ENCODE data around the gene C2CD4C.
"Not testable (repeated sequence)": the region's sequence is repeated elsewhere in the genome, so short reads cannot be mapped to it uniquely, and the experiment has no call there.

Gene C2CD4C

DNA sequence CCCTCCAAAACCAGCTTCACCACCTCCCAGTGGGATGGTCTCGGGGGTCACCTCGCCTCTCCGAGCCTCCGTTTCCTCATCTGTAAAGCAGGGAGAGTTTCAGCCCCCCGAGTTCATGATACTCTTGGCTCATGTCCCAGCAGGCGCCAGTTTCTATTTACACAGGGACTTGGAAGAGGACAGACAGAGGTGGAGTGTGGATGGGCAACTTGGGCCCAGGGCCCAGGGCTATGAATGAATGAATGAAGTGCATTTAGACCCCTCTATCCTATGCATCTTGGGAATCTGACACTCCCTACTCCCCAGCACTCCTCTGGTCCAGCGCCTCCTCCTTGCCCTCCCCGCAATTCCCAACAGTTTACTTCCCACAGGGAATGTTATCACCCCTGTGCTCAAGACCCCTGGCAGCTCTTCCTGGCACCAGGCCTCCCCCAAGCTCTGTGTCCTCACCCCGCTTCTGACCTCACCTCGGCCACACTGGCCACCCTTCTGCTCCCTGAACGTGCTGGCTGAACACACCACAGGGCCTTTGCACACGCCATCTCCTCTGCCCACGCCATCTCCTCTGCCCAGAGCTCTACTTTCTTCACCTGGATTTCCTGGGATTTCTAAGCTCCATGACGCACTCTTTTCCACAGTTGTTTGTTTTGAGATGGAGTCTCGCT, 4.9 kb upstream of the C2CD4C start:
- DNase-seq (ENCODE audit: low read depth), result no peak

DNA sequence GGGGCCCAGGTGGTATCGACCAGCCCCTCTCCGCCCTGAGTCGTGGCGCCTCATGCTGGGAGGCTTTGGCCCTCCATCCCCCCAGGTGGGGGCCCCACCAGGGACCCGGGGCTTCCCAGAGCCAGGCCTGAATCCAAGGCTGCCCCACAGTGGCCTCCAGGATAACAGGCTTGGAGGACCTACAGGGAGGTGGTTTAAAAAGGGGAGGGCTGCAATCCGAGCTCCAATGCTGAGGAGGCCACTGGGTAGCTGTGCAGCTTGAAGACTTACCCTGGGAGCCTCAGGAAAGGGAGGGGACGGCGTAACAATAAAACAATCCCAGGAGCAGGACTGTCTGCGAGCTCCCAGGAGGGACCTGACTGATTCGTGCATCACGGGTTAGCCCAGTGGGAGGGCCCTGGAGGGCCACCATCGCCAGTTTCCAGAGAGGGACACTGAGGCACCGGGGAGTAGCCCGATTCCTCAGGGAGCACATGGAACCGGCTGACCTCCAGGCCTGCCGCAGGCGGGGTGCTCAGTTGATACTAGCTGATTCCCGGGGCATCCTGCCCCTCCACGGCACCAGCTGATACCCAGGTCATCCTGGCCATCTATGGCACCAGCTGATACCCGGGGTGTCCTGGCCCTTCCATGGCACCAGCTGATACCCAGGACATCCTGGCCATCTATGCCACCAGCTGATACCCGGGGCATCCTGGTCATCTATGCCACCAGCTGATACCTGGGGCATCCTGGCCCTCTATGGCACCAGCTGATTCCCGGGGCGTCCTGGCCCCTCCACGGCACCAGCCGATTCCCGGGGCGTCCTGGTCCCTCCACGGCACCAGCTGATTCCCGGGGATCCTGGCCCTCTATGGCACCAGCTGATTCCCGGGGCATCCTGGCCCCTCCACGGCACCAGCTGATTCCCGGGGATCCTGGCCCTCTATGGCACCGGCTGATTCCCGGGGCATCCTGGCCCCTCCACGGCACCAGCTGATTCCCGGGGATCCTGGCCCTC, 3.7 kb upstream of the C2CD4C start:
- DNase-seq (ENCODE audit: low read depth), result no peak

DNA sequence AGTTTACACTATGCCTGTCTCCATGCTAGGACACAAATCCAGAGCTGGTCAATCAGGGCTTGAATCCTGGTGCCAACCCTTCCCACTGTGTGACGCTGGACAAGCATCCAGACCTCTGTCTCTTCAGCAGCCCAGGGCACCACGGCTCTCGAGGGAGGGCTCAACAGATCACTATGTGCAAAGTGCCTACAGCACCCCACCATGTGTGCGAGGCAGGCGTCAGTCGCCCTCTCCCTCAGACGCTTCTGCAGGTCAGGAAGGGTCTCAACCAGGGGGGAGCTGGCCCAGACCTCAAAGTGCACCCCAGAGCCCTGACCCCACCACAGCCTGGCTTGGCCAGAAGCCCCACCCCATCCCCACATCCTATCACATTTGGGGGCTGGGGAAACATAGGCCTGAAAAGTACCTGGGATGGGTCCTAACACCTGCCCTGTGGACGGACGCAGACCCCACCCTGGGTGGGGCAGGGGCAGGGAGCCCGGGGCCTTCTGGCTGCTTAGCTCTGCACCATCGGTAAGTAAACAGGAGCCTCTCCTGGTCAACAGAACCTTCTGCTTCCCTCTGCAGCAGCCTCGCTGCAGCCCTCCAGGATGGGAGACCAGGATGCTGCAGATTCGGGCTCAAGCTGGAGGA, 2.9 kb upstream of the C2CD4C start:
- no peak for DNase-seq (ENCODE audit: low read depth)

DNA sequence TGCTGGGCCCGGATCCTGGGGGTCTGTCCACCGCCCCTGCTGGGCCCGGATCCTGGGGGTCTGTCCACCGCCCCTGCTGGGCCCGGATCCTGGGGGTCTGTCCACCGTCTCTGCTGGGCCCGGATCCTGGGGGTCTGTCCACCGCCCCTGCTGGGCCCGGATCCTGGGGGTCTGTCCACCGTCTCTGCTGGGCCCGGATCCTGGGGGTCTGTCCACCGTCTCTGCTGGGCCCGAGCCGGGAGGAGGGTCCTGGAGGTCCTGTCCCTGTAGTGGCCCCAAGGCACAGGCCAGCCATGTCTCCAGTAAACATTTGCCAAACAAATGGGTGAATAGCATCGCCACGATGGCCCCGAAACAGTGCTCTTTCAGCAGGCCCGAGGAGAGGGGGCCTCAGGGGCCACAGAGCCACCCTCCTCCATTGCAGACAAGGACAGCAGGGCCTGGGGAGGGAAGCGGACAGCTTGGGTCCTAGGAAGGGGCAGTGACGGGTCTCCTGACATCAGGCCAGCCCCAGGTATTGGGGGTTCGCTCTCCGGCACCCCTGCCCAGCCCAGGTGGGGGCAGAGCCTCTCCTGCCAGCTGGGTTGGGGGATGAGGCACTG, 2.3 kb upstream of the C2CD4C start:
- DNase-seq (ENCODE audit: low read depth), result not testable (repeated sequence)

DNA sequence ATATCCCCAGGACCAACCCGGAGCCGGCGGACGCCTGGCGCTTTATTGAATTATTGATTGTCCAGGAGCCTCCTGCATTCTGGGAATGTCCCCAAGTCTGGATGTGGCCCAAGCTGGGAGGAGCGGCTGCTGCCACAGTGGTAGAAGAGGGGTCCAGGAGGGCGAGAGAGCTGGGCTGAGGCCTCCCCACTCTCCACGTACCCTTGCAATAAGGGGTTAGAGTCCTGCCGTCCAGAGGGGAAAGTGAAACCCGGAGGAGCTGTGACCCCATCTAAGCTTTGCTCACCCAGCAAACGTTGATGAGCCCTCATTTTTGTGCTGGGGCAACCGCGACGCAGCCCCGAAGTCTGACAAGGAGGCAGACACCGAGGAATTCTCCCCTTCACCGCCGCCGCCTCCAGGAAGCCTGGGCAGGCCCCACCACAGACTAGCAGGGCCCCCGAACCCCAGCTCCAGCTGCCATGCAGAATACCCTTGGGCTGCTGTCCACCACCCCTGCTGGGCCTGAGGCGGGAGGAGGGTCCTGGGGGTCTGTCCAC, 1.4 kb upstream of the C2CD4C start:
- no peak for DNase-seq (ENCODE audit: low read depth)

DNA sequence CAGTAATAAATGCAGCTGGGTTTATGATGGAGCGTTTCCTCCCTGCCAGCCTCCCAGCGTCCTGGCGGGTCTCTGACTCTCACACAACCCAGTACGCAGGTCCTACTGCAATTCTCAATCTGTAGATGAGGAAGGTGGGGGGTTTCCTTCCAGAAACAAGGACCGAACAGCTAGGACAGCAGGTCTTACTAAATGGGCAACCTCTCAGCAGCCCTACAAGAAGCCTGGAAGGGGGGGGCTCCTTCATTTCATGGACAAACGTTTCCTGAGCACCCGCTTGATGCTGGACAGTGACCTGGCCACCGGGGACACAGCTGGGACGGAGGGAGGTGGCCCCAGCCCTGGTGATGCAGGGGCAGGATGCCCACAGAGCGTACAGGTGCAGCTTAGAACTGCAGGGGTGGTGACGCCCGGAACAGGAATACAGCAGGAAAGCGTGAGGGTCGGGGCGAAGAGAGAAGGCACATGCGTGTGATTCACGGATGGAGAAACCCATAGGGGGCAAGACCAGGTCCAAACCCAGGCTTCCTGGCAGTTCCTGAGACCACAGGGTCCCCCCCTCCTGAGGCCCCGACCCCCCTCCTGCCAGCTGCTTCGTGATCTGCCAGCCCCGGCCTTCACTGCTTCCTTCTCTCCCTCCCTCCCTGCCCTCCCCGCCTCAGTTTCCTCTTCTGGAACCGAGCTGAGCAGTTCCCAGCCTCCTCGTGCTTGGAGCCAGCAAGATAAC, 732 bp upstream of the C2CD4C start:
- no peak for DNase-seq (ENCODE audit: low read depth)

DNA sequence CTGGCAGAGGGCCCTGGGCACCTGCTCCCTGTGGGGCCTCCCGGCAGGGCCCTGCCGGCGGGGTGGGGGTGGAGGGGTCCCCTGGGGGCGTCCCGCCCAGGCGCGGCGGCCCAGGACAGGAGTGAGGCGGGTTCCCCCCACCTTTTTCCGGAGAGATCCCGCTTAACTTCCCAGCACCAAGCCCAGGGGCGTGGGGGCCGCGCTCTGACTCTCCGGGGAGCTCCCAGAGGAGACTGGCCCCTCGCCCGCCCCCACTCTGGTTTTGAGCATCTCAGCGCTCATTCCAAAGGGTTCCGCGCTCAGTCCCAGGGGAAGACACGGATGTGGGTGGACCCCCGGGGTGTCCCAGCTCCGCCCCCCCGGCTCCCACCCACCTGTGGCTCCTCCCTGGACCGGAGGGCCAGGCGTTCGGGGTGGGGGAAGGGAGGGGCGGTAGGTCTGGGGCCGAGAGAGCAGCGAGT, 476 bp downstream of the C2CD4C start:
- DNase-seq (ENCODE audit: low read depth), result no peak

DNA sequence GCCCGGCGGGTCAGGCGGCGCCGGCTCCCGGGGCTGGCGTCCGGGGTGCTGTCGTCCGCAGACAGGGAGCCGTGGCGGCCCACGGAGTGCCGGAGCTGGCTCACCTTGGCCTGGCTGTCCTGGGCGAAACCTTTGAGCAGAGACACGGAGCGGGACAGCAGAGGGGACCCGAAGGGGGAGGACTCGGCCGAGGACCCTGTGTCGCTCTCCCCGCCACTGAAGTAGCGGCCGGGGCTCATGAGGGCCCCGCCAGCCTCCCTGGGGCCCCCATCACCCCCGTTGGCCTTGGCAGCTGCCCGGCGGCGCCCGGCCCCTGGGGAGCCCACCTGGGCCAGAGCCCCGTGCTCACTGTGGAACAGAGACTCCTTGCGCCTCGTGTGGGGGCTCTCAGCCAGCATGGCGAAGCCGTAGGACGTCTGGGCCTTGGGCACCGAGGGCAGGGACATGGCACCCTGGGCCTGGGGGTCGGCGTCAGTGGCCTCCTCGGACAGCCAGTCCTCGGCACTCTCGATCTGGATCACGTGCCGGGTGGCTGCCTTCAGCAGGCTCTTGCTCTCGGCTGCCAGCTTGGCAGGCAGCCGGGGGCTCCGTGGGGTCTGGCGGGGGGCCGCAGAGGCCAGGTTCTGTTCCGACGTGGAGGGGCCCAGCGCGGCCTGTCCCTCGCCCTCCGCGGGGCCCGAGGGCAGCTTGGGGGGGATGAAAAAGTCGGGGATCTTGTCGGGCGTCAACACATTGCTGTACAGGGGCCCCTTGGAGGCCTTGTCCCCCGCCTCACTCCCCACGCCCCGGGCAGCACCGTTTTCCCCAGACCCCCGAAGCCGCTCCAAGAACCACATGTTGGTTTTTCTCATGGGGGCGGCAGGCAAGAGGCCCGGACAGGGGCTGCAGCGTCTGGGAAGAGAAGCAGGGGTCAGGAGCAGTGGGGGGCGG, 1.2 kb downstream of the C2CD4C start:
- no peak for DNase-seq (ENCODE audit: low read depth)

DNA sequence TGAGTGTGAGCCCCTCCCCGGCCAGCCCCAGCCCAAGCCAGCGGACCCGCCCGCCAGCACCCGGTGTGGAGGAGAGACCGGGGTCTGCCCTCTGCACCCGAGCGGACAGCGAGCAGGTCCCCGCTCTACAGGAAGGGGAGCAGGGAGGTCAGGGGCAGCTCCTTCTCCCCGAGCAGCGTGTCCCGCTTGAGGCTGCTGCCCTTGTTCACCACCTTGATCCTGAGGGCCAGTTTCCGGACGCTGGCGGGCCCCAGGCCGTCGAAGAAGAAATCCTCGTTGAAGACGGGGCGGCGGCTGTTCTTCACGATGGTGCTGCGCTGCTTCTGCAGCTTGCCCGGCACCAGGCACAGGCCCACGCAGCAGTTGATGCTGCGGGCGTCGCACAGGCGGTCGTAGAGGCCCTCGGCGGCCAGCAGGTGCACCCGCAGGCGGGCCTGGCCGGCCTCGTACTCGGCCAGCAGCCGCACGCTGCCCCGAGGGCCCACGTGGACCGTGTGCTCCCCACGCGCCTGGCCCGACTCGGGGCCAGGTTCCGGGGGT, 1.9 kb downstream of the C2CD4C start:
- no peak for DNase-seq (ENCODE audit: low read depth)

DNA sequence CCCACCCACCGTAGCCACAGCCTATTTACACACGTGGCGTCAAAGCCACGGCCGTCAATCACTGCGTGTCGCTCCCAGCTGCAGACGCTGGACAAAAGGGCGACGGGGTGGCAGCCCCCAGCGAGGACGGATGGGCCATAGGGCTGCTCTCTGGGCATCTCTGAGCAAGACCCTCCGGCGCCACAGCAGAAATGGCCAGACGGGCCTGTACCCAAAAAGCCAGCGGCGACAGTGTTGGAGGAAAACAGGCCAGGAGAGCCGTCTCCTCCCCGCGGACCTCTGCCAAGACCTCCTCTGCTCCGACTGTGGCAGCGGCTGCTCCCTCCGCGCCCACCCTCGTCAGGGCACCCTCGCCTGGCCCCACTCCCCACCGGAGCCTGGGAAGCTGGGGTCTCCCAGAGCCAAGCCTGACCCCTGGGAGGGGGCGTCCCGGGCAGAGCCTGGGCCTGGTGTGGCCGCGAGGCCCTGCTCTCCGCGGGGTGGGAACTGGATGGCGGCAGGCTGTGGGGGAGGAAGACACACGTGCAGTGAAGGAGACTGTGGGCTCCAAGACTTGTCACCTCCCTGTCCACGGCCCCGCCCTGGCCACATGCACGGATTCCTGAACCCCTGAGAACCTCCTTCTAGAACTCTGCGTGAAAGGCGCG, 2.7 kb downstream of the C2CD4C start:
- no peak for DNase-seq (ENCODE audit: low read depth)

DNA sequence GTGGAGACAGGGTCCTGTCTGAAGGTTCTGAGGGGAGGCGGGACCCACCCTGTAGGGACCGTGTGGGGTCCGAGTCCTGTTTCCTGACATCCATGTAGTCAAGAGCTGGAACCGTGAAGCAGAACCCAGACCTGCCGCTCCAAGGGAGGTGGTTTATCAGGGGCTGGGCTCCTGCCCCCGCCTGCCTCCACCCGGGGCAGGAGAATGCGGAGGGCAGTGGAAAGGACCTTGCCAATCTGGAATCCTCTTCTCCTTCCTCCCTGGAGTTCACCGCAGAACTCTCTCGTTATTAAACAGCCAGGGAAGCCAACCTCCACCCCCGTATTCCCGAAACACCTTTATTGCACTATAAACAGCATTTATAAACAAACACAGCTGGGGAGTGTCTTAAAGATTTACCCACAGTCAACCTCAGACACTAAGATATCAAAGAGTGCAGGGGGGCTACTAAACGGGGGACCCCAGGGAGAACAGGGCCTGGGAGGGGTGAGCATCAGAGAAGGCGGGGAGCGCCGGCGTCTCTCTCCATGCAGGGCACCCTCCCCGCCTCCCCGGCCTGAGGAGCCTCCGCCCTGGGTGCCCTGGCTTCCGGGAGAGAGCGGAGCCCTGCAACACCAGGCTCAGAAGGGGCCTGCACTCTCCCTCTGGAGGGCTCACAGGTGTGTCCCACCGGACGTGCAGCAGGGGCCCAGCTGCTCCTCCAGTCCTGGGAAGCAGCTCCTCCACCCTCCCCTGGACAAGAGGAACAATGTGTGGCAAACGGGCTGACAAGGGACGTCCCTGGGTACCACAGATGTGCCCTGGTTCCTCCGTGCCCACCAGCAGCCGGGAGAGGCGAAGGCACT, 3.6 kb downstream of the C2CD4C start:
- no peak for DNase-seq (ENCODE audit: low read depth)

DNA sequence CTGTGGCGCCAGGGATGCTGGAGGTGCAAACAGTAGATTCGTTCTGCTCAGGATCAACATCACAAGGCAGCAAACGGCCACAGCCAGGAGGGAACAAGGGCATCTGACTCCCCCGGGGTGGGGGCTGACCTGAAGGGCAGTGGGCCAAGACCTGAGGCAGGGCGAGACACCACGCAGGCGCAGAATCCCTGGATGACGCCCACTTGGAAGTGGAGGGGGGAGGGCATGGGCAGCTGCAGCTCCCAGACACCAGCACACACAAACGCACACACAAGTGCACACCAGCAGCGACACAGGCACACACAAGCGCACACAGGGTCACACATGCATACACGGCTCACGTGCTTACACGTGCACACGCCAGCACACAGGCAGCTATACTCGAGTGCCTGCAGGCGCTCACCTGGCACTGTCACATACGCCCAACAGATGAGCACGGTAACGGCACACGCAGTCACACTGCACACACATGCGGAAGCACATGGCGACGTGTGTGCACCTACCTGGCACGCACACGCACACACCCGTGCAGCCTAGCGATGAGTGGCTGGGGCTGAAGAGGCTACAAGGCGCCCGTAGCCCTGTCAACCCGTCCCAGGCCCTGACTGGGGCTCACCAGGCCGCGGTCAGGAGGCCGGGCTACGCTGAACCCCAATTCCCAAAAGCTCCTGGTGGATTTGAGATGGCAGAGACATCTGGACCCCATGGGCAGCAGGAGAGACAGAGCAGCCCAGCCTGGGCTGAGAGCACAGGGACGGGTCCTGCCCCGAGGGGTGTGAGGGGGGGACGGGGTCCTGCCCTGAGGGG, 5.5 kb downstream of the C2CD4C start:
- no peak for DNase-seq (ENCODE audit: low read depth)

DNA sequence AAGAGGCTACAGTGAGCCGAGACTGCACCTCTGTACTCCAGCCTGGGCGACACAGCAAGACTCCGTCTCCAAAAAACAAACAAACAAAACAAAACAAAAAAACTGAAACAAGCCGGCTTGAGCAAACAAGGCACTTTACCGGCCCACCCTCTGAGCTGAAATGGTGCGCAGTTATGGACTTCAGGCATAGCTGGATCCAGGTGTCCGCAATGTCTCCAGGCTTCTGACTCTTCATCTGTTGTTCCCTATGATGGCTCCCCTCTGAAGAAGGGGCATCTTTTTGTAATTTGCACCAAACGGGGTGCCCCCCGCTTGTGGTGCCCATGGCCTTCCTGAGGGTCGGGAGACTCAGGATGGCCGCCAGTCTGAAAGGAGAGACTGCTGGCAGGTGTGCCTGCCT, 6.2 kb downstream of the C2CD4C start:
- DNase-seq (ENCODE audit: low read depth), result no peak

DNA sequence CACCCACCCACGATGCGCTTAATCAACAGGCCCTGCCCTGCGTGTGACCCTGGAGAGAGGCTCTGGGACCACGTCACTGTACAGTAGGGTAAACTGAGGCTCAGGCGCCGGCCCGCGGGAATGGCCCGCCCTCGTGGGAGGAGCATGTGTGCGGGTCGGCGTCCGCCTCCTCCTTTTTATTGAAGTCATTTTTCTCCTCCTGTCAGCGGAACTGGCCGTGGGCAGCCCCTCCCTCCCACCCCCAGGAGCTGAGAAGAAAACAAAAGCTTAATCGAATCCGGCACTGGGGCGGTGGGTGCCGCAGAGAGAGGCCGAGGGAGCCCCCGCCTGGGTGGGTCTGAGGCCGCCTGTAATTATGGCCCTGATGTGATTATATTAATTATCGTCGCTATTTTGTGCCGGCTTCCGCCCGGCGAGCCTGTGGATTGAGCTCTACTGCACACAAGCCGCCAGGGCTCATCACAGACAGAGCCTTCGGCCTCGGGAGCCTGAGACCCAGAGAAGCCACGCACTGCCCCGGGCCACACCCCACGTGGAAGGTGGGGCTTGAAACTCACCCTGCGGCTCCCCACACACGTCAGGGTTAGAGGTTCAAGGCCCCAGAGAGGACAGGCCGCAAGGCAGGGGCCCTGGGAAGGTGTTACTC, 7.0 kb downstream of the C2CD4C start:
- no peak for DNase-seq (ENCODE audit: low read depth)

DNA sequence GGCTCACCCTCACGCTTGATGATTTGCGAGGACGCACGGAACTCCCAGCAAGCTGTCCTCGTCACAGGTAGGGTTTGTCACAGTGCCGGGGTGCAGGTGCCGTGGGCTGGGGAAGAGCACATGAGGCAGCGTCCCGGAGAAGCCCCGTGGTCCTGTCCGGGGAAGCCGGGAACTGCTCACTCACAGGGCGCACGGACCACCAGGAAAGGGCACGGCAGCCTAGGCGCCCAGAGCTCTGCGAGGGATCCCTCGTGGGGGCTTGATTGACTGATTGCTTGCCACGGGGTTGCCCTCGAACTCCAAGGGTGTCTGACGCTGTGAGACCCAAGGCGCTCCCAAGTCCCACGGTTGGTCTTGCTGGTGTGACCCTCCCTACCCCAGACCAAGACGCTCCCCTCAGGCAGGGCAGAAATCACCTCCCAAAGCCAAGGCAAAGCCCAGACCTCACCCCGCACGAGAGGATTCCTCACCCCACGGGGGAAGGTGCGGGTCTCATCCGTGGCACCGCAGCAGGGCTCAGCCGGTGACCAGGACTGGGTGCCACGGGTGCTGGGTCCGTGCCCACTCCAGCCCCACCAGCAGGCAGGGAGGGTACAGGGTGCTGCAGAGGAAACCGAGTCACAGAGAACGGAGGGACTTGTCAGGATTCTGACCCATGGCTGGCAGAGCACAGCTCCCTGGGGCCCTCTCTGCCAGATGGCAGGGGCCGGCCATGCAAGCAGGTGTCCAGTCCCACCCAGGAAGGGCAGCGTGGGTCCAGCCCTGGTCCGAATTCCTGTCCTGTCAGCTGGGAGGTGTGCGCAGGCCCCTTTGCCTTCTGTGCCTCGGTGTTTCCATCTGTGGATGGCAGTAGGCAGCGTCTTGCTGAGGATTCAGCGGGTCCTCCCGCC, 7.7 kb downstream of the C2CD4C start:
- DNase-seq (ENCODE audit: low read depth), result no peak

DNA sequence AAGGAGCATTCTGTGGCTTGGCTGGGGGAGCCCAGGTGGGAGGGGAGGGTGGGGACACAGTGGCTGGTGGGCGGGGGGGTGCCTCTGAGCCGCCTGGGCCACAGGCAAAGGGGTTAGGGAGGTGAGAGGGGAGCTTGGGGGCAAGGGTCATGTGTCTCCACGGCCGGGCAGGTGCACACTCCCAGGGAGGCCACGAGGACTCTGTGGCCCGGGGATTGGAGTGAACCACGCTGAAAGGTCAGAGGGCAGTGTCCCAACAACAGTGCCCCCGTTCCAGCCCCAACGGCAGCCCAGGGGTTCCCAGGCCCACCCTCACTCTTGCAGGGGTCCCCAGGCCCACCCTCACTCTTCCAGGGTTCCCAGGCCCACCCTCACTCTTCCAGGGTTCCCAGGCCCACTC, 9.6 kb downstream of the C2CD4C start:
- no peak for DNase-seq (ENCODE audit: low read depth)

Measured in stimulated activated CD4-positive, alpha-beta T cell treated with anti-CD3 and anti-CD28 coated beads, Interleukin-2, amount 100 ng/mL, for 4 hours (primary cell).